Measurements from ENCODE around the gene RAPGEF3. TPM values are rescaled to one million over a fixed set of nuclear protein-coding genes. Genes with fewer than 3 reads are reported as not detected.

RAPGEF3 gene
- total RNA-seq, 2 donors from 2014 or later: 10.1 TPM

DNA sequence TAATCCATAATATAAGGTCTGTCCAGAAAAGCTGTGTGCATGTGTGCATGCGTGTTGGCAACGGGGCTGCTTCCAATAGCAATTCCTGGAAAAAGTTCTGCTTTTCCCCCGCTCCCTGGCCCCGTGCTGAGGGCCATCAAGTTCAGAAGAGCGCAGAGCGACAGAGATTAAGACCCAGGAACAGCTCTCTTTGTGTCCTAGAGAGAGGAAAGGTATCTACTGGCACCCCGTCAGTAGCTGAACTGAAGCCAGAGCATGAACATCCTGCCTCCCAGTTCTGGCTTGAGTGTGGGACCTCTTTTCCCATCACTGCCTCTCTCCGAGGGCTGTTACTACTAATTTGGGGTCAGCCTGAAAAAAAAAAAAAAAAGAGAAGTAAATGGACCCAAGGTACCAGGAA lies 45.5 kb upstream of the RAPGEF3 start:
- H3K9ac ChIP-seq (ENCODE audit: low read depth in 2 of 2, low read length in 2 of 2): no peak overlapping the region
- no peak overlapping the region for H3K4me3 ChIP-seq
- intact Hi-C loops (cut with DNase I): loop anchor here (5.0 kb wide), 1 partner anchor 33 kb away; no protein-coding TSS in a partner anchor
- TF ChIP-seq, protein P1, sequence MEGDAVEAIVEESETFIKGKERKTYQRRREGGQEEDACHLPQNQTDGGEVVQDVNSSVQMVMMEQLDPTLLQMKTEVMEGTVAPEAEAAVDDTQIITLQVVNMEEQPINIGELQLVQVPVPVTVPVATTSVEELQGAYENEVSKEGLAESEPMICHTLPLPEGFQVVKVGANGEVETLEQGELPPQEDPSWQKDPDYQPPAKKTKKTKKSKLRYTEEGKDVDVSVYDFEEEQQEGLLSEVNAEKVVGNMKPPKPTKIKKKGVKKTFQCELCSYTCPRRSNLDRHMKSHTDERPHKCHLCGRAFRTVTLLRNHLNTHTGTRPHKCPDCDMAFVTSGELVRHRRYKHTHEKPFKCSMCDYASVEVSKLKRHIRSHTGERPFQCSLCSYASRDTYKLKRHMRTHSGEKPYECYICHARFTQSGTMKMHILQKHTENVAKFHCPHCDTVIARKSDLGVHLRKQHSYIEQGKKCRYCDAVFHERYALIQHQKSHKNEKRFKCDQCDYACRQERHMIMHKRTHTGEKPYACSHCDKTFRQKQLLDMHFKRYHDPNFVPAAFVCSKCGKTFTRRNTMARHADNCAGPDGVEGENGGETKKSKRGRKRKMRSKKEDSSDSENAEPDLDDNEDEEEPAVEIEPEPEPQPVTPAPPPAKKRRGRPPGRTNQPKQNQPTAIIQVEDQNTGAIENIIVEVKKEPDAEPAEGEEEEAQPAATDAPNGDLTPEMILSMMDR (IDR thresholded peaks at IDR 0.05): no peak
- H3K36me3 ChIP-seq: no peaks in the 10 kb centered on the region
- no peak overlapping the region for H3K27ac ChIP-seq
- H3K27me3 ChIP-seq: no peaks in the 10 kb centered on the region
- H3K4me1 ChIP-seq: peaks cover 7% of the 10 kb centered on the region
- H3K9me3 ChIP-seq: no peaks in the 10 kb centered on the region
- no peak for DNase-seq

DNA sequence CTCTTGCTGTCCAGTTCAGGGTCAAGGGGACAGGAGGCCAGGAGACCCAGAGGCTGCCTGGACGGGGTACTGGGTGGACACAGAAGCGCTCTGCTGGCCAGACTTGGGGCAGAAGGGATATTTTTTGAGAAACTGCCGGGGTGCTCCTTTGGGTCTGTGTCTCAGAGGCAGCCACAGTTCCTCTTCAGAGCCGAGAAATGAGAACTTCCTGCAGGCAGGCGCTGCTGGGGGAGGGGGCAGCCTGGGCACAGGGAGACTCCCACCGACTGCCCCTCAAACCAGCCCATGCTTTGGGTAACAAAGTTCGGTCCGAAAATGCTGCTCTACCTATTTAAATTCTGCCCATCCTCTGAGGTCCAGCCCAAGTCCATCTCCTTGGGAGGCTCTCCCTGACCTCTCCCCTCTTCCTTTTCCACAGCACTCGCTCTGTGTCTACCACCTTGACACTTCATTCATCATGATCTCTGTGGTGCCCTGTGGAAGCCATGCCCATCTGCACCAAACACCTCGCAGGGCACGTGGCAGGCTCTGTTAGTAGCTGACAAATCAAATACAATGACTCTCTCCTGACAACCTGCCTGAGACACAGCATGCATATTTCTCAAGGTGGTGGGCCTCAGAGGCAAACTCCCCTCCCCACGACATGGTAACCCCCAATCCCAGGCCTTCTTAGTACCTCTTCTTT lies 44.7 kb upstream of the RAPGEF3 start:
- no peaks in the 10 kb centered on the region for H3K36me3 ChIP-seq
- no peak overlapping the region for H3K4me3 ChIP-seq
- TF ChIP-seq, protein P1 (IDR thresholded peaks at IDR 0.05): no peak
- no peaks in the 10 kb centered on the region for H3K9me3 ChIP-seq
- H3K4me1 ChIP-seq: peaks cover 7% of the 10 kb centered on the region
- DNase-seq: no peak
- H3K27ac ChIP-seq: peak overlapping the region; percentile 33
- no peak overlapping the region for H3K9ac ChIP-seq (ENCODE audit: low read depth in 2 of 2, low read length in 2 of 2)
- intact Hi-C loops (cut with DNase I): loop anchor here (5.0 kb wide), 1 partner anchor 34 kb away; no protein-coding TSS in a partner anchor
- H3K27me3 ChIP-seq: no peaks in the 10 kb centered on the region

DNA sequence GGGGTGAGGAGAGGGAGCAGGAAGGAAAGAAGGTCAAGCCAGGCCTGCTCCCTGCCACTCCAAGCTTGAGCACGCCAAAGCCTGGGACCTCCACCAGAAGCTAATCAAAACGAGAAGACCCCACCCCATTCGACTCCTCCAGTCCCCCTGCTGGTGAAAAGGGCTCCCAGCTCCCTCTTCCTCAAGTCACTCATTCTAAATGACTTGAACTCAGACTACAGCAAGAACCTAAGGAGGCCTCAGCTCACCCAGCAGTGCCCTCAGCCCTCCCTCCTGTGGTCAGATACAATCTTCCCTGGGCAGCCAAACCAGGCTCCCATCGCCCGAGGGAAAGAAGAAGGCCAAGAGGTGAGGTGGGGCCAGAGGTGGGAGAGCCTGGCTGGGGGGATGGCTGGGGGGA lies 43.6 kb upstream of the RAPGEF3 start:
- no peaks in the 10 kb centered on the region for H3K36me3 ChIP-seq
- DNase-seq: no peak
- TF ChIP-seq, protein P1 (IDR thresholded peaks at IDR 0.05): no peak
- H3K4me1 ChIP-seq: peaks cover 7% of the 10 kb centered on the region
- peak overlapping the region; percentile 33 for H3K27ac ChIP-seq
- H3K9me3 ChIP-seq: no peaks in the 10 kb centered on the region
- no peak overlapping the region for H3K4me3 ChIP-seq
- intact Hi-C loops (cut with DNase I): loop anchor here (5.0 kb wide), 1 partner anchor 35 kb away; no protein-coding TSS in a partner anchor
- peak overlapping the region in 1 of 2 donors; percentile 14 for H3K9ac ChIP-seq (ENCODE audit: low read depth in 2 of 2, low read length in 2 of 2)
- H3K27me3 ChIP-seq: no peaks in the 10 kb centered on the region

DNA sequence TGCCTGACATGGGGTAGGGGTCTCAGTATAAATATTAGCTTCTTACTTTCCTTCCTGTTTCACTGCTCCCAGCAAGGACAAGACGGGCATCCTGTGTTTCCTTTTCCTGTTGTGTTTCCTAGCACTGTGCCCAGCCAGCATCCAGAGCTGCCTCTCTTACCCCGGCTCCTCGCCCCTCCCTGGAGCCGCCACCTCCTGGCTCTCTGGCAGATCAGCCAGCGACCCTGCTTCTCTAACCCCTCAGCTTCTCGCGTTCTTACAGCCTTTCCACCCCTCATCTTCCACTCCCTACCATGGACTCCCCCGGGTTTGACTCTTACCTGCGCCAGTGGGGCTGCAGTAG lies 43.2 kb upstream of the RAPGEF3 start:
- H3K36me3 ChIP-seq: no peaks in the 10 kb centered on the region
- H3K27me3 ChIP-seq: no peaks in the 10 kb centered on the region
- H3K4me1 ChIP-seq: peaks cover 7% of the 10 kb centered on the region
- intact Hi-C loops (cut with DNase I): loop anchor here (5.0 kb wide), 1 partner anchor 35 kb away; no protein-coding TSS in a partner anchor
- TF ChIP-seq, protein P1 (IDR thresholded peaks at IDR 0.05): no peak
- no peaks in the 10 kb centered on the region for H3K9me3 ChIP-seq
- H3K4me3 ChIP-seq: no peak overlapping the region
- peak overlapping the region in 1 of 2 donors; percentile 14 for H3K9ac ChIP-seq (ENCODE audit: low read depth in 2 of 2, low read length in 2 of 2)
- DNase-seq: no peak
- peak overlapping the region; percentile 7 for H3K27ac ChIP-seq

DNA sequence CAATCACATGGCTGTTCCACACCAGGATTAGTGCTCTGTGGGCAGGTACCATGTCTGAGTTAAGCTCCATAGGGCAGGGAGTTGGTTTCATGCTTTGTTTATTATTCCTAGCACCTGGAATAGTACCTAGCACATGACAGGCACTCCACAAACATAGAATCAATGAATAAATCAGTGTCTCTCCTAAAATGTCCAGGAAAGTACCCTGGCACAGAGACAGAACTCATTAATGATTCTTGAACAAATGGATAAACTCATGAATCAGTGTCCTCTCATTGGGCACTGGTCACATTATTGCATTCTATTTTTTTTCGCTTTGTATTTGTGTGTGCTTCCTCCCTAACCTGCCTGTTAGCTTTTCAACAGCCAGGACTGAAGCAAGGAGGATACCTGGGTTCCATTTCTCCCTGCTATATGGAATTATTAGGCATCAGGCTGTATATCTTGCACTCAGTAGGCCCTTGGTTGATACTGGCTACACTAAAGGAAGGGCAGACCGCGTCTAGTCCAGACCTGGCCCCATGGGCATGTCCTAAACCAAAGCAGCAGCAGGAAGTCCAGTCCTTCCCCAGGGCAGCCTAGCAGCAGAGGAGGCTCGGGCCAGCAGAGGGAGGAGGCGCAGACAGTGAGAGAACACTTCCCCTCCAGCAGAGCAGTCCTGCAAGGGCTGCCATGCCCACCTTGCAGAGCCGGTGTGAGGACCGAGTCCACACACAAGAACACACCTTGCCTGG lies 42.7 kb upstream of the RAPGEF3 start:
- Histone ChIP-seq H3K4me1 (peaks cover 4% of the 10 kb centered on the region), H3K27me3 (no peaks in the 10 kb centered on the region)

More for the DNA sequence above, 42.7 kb upstream of the RAPGEF3 start:
- Histone ChIP-seq H3K9ac (ENCODE audit: low read depth in 2 of 2, low read length in 2 of 2) (no peak overlapping the region), H3K36me3 (no peaks in the 10 kb centered on the region), H3K27ac (no peak overlapping the region), H3K4me3 (no peak overlapping the region), H3K9me3 (no peaks in the 10 kb centered on the region)
- TF ChIP-seq, protein P1 (IDR thresholded peaks at IDR 0.05): no peak
- DNase-seq: no peak
- intact Hi-C loops (cut with DNase I): loop anchor here (5.0 kb wide), 1 partner anchor 36 kb away; no protein-coding TSS in a partner anchor
